Prostate gland (tissue), 2 donors: ENCODE results near the gene ITM2C. TPM values are rescaled to one million over a fixed set of nuclear protein-coding genes. Genes with fewer than 3 reads are reported as not detected.

Experiments
- DNase-seq: peaks from one replicate; pipeline ENCODE4 v3.0.0-alpha.2; 2019; ENCODE audit warnings: low spot score
- H3K27ac ChIP-seq, 2 donors: fragments of 200-600 bp; sonication (generic); 2 replicates each; pipeline ENCODE4 v1.5.1; 2017 to 2019
- H3K27me3 ChIP-seq: fragments of 200-600 bp; sonication (generic); replicated peaks from 2 replicates; pipeline ENCODE4 v1.5.1; 2019; ENCODE audit not compliant: insufficient read depth
- H3K36me3 ChIP-seq, 2 donors: fragments of 200-600 bp; sonication (generic); 1 replicate in 1 of 2; 2 replicates in 1 of 2; pipeline versions ENCODE4 v1.5.1 to v1.8.1; 2017 to 2019
- H3K4me1 ChIP-seq: fragments of 200-600 bp; sonication (generic); replicated peaks from 2 replicates; pipeline ENCODE4 v1.5.1; 2019
- H3K4me3 ChIP-seq, 2 donors: fragments of 200-600 bp; sonication (generic); 2 replicates each; pipeline ENCODE4 v1.5.1; 2017 to 2019
- H3K9me3 ChIP-seq: fragments of 200-600 bp; sonication (generic); 2 replicates; pipeline ENCODE4 v1.5.1; 2017
- POLR2A ChIP-seq: fragments of 450-650 bp; IDR thresholded peaks from one replicate; pipeline ENCODE4 v1.6.1; 2016; ENCODE audit warnings: antibody characterized with exemption, mild to moderate bottlenecking
- POLR2AphosphoS5 ChIP-seq: sonication (generic); formaldehyde crosslinking; IDR thresholded peaks from one replicate; pipeline ENCODE4 v1.6.1; 2017; ENCODE audit warnings: antibody characterized with exemption
- WGBS: methylation state at CpG from one replicate; pipeline ENCODE4 v1.1.5; 2018; 5-methylcytosine and 5-hydroxymethylcytosine counted together
- intact Hi-C: fragments of 100-400 bp; cut with DNase I; formaldehyde crosslinking; loops from one replicate; pipeline ENCODE4 v1.14.2; 2022
- total RNA-seq, 2 donors: library from RNA; depleted of rRNA; stranded (reverse); fragments of >200 nt; gene quantifications; one replicate each; pipeline ENCODE4 v1.1.0, GENCODE V29; 2016
- TF ChIP-seq, protein P1 (sequence below), 4 experiments: fragments of 200-600 bp in 2 of 4; fragments of 450-650 bp in 2 of 4; sonication (generic) in 2 of 4; IDR thresholded peaks; 1 replicate in 3 of 4; 2 replicates in 1 of 4; pipeline ENCODE4 v1.5.1; 2016 to 2019; ENCODE audit warnings: antibody characterized with exemption in 4 of 4, mild to moderate bottlenecking in 2 of 4, moderate library complexity in 2 of 4

ITM2C gene
- total RNA-seq, 2 donors from 2014 or later: 104 to 137 TPM

DNA sequence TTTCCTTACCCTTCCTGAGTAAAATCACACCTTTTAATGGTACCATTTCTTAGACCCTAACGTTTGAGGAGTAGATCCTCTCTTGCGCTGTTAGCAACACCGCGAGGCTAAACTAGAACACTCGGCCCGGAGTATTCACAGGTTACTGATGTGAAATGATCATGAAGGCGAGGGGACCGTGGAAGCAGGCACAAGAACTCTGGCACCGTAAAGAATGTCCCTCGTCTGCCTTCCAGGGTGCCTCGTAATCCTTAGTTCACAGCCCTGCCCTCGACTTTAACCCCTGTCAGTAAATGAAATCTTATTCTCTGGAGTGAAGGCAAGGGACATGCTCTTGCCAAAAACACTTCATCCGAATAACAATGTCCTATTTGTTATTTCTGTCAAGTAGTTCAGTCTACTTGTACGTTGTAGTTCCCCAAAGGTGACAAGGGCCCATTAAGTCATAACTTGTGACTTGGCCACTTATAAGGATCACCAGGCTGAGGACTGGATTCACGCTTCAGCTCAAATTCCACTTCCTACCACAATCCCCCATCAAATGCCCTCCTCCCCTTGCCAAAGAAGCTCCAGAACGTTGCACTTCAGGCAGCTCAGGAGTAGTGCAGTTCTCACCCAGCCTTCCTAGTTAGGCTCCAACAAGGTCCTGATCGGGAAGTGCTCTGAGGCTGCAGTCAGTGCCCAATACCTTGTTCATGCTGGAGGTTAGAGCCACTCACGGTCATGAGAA, 43.3 kb upstream of the ITM2C start:
- TF ChIP-seq POLR2AphosphoS5 (no peak), POLR2A (no peak)
- TF ChIP-seq, protein P1, sequence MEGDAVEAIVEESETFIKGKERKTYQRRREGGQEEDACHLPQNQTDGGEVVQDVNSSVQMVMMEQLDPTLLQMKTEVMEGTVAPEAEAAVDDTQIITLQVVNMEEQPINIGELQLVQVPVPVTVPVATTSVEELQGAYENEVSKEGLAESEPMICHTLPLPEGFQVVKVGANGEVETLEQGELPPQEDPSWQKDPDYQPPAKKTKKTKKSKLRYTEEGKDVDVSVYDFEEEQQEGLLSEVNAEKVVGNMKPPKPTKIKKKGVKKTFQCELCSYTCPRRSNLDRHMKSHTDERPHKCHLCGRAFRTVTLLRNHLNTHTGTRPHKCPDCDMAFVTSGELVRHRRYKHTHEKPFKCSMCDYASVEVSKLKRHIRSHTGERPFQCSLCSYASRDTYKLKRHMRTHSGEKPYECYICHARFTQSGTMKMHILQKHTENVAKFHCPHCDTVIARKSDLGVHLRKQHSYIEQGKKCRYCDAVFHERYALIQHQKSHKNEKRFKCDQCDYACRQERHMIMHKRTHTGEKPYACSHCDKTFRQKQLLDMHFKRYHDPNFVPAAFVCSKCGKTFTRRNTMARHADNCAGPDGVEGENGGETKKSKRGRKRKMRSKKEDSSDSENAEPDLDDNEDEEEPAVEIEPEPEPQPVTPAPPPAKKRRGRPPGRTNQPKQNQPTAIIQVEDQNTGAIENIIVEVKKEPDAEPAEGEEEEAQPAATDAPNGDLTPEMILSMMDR (IDR thresholded peaks at IDR 0.05): no peak
- Histone ChIP-seq H3K4me1 (no peaks in the 10 kb centered on the region), H3K9me3 (no peaks in the 10 kb centered on the region), H3K27ac (no peak overlapping the region), H3K4me3 (no peak overlapping the region), H3K27me3 (no peaks in the 10 kb centered on the region), H3K36me3 (no peaks in the 10 kb centered on the region)
- intact Hi-C loops: no loop called here
- DNase-seq: no peak
- WGBS: 67% methylated on average over 18 of the region's 18 CpGs

DNA sequence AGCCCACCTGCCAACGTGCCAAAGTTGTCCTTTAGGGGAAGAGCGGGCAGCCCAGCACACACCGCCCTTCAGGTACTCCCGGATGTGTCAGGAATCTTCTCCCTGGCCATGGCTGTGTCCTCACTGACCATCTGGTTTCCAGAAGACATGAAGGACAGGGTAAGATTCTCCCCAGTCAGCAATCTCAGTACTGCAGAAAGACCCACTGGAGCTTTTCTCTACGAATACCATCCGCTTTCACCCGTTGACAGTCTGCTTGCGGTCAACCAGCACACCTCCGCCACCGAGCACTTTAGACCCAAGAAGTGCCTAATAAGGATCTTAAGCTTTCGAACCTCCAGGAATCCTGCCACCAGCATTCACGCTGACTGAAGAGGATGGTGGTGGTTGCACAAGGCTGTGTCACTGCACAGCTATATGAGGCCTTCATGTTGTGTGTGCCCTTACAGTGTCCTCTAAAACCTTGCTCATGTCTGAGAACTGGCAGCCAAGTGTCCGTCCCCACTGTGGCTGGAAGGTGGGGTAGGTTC, 42.7 kb upstream of the ITM2C start:
- no peak overlapping the region for H3K4me3 ChIP-seq
- WGBS: 93% methylated on average over 13 of the region's 13 CpGs
- H3K4me1 ChIP-seq: no peaks in the 10 kb centered on the region
- H3K27me3 ChIP-seq: no peaks in the 10 kb centered on the region
- no peaks in the 10 kb centered on the region for H3K9me3 ChIP-seq
- TF ChIP-seq, protein P1 (IDR thresholded peaks at IDR 0.05): no peak
- TF ChIP-seq POLR2AphosphoS5: no peak
- TF ChIP-seq POLR2A: no peak
- no peak overlapping the region for H3K27ac ChIP-seq
- DNase-seq: no peak
- intact Hi-C loops: no loop called here
- no peaks in the 10 kb centered on the region for H3K36me3 ChIP-seq

DNA sequence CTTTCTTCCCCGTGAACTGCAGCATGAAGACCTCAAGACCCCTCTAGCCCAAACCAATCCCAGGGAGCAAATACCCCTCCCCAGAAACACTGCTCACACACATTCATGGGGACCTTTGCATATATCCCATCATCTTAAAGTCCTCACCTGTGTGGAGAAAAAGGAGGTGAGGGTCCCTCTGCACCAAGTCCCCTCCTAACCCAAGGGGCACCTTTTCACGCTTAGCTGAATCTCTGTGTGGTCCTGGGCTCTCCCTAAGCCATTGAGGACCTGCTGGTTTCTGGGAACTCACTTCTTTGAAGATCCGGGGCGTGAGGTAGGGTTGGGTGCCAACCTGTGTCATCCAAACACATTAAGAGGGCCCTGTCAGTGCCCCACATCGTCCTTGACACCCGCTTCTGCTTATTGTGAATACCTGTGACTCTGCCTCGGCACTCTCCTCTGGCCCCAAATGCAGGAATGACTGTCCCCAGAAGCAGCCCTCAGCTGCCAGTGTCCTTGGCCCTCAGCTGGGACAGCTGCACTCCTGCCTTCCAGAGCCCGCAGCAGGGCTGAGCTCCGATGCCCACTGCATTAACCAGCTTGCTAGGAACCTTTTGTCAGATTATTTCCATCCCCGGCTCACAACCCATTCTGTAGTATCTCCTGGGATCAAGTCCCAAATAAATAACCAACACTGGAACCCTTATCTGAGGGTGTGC, 41.3 kb upstream of the ITM2C start:
- no peaks in the 10 kb centered on the region for H3K36me3 ChIP-seq
- H3K4me1 ChIP-seq: peaks cover 4% of the 10 kb centered on the region
- intact Hi-C loops: no loop called here
- H3K27me3 ChIP-seq: no peaks in the 10 kb centered on the region
- 73% methylated on average over 10 of the region's 10 CpGs for WGBS
- H3K9me3 ChIP-seq: no peaks in the 10 kb centered on the region
- TF ChIP-seq POLR2AphosphoS5 (no peak), POLR2A (no peak)
- TF ChIP-seq, protein P1 (IDR thresholded peaks at IDR 0.05): no peak
- no peak overlapping the region for H3K27ac ChIP-seq
- no peak overlapping the region for H3K4me3 ChIP-seq
- no peak for DNase-seq

DNA sequence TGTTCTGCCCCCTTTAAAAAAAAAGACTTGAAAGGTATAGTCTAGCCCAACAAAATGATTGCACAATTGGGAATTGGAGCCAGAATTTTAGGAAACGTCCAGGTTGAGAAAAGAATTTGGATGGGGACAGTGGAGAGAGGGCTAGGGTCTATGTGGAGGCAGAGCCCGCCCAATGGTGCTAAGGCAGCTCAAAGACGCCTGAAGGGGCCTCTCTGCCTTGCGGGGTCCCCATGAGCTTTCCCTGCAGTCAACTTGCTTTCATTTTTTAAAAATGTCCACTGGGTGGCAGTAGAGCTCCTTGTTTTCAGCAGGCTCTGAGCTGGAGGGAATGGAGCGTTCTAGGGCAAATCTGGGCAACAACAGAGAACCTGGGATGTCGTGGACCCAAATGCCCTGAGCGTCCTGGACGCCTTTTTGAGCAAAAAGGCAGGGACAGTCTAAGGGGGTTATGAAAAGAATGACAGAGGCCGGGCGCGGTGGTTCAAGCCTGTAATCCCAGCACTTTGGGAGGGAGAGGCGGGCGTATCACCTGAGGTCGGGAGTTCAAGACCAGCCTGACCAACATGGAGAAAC, 40.2 kb upstream of the ITM2C start:
- Histone ChIP-seq H3K27ac (no peak overlapping the region), H3K4me1 (peaks cover 4% of the 10 kb centered on the region), H3K36me3 (no peaks in the 10 kb centered on the region), H3K9me3 (no peaks in the 10 kb centered on the region), H3K4me3 (peak overlapping the region in 1 of 2 donors; percentile 14), H3K27me3 (no peaks in the 10 kb centered on the region)
- TF ChIP-seq, protein P1 (IDR thresholded peaks at IDR 0.05): peak in 3 of 4 experiments; percentile 68 to 78 (median 68)
- TF ChIP-seq POLR2A (no peak), POLR2AphosphoS5 (peak; percentile 7)
- DNase-seq: peak; percentile 69
- intact Hi-C loops: loop anchor here (2.0 kb wide), 2 partner anchors 162 to 228 kb away; no protein-coding TSS in a partner anchor
- 22% methylated on average over 14 of the region's 14 CpGs for WGBS
